GM12864 (cell line): ENCODE results near the gene CYTH4.
A peak's percentile ranks its signal among the peaks of the same experiment; 100 is the strongest.
"Not testable (repeated sequence)": the region's sequence is repeated elsewhere in the genome, so short reads cannot be mapped to it uniquely, and the experiment has no call there.

Experiments used
- DNase-seq: peaks from one replicate; pipeline ENCODE4 v3.0.0-alpha.2; 2011; ENCODE audit warnings: low read depth
- H3K4me3 ChIP-seq: 2 replicates; pipeline ENCODE4 v1.5.1; 2011; ENCODE audit warnings: mild to moderate bottlenecking, low read depth, low read length, control low read depth
- TF ChIP-seq, protein P1 (sequence below): IDR thresholded peaks from 2 replicates; pipeline ENCODE4 v1.5.1; 2011; ENCODE audit warnings: low read depth, mild to moderate bottlenecking, moderate library complexity, low read length, control low read depth, inconsistent platforms; ENCODE audit errors: missing control alignments

The CYTH4 gene

GRCh38 chr22:37328017-37328416 is 45.7 kb downstream of the CYTH4 start:
- no peak for DNase-seq
- no peak overlapping the region for H3K4me3 ChIP-seq
- TF ChIP-seq, protein P1, sequence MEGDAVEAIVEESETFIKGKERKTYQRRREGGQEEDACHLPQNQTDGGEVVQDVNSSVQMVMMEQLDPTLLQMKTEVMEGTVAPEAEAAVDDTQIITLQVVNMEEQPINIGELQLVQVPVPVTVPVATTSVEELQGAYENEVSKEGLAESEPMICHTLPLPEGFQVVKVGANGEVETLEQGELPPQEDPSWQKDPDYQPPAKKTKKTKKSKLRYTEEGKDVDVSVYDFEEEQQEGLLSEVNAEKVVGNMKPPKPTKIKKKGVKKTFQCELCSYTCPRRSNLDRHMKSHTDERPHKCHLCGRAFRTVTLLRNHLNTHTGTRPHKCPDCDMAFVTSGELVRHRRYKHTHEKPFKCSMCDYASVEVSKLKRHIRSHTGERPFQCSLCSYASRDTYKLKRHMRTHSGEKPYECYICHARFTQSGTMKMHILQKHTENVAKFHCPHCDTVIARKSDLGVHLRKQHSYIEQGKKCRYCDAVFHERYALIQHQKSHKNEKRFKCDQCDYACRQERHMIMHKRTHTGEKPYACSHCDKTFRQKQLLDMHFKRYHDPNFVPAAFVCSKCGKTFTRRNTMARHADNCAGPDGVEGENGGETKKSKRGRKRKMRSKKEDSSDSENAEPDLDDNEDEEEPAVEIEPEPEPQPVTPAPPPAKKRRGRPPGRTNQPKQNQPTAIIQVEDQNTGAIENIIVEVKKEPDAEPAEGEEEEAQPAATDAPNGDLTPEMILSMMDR, result no peak

DNA sequence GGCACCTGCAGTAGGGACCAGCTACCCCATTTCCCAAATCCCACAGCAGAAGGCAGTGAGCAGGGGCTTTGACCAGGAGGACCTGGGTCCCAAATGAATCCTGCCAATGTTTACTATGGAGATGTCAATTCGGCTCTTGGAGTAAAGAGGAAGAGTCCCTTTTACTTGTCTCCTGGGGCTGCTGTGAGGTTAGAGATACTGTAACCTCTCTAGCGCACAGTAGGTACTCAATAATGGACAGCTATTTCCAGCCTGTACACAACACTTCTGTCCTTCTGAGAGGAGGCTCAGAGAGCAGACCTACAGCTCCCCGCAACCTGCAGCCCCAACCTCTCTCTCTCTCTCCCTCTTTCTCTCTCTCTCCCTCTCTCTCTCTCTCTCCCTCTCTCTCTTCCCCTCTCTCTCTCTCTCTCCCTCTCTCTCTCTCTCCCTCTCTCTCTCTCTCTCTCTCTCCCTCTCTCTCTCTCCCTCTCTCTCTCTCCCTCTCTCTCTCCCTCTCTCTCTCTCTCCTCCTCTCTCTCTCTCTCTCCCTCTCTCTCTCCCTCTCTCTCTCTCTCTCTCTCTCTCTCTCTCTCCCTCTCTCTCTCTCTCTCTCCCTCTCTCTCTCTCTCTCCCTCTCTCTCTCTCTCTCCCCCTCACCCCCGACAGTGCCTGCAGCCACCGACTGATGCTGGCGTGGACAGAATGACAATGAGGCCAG is 46.4 kb downstream of the CYTH4 start:
- H3K4me3 ChIP-seq, DNase-seq: not testable (repeated sequence)

- no peak for DNase-seq
- TF ChIP-seq, protein P1, result no peak
- H3K4me3 ChIP-seq, result no peak overlapping the region
Measured at GRCh38 chr22:37329238-37330140, 47.2 kb downstream of the CYTH4 start.

GRCh38 chr22:37330200-37331033 is 48.1 kb downstream of the CYTH4 start:
- DNase-seq, result peak; percentile 53
- TF ChIP-seq, protein P1, result peak; percentile 31
- no peak overlapping the region for H3K4me3 ChIP-seq

GRCh38 chr22:37331034-37331428 is 48.7 kb downstream of the CYTH4 start:
- TF ChIP-seq, protein P1, result no peak
- no peak overlapping the region for H3K4me3 ChIP-seq
- DNase-seq, result no peak

DNA sequence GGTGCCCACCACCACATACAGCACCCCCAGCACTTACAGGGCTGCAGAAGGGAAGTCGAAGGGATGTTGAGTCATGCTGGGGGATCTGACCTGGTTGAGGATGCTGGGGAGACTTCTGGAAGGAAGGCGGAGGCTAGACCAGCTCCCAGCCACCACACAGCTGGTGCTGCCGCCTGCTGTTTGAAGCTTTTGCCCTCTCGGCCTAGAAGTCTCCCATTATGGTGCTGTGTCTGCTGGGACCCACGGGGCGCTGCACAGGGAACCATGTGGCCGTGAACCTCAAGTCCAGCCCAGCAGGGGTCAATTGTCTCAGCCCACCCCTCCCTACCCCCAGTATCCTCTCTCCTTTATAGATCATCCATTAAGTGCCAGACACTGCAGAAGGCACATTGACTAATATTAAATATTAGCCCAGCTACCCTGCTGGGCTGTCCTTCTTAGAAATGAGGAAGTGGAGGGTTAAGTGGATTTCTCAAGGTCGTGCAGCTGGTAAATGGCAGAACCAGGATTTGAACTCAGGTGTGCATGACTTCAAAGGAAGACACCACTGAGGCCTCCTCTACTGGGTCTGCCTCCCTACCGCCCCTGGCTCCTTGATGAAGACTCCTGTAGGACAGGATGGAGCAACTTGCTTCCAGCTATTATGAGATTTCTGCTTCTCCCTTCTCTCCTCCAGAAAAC is 49.7 kb downstream of the CYTH4 start:
- H3K4me3 ChIP-seq, result no peak overlapping the region
- TF ChIP-seq, protein P1, result no peak
- no peak for DNase-seq
